OCI-LY7 (cell line): Measurements from ENCODE around the gene SETD1A.

Experiments used
- CTCF ChIP-seq: fragments of 200-600 bp; sonication (generic); conservative IDR thresholded peaks from 2 replicates; pipeline ENCODE4 v1.5.1; 2014; ENCODE audit warnings: mild to moderate bottlenecking, antibody characterized with exemption, low read length, moderate library complexity, mixed read lengths
- EZH2phosphoT487 ChIP-seq: fragments of 200-600 bp; sonication (generic); IDR thresholded peaks from 2 replicates; pipeline ENCODE4 v1.6.1; 2018; ENCODE audit warnings: low read depth, borderline replicate concordance, mild to moderate bottlenecking, mixed run types, antibody characterized with exemption, low read length, moderate library complexity, mixed read lengths

GRCh38 chr16:31031276-31031675 lies 73.7 kb downstream of the SETD1A start:
- TF ChIP-seq CTCF (no peak), EZH2phosphoT487 (no peak)
